Suppressor macrophage treated with lipopolysaccharide for 1 hour (primary cell): Measurements from ENCODE around the gene CASP9.
"Not testable (repeated sequence)": the region's sequence is repeated elsewhere in the genome, so short reads cannot be mapped to it uniquely, and the experiment has no call there.

Source experiments
- DNase-seq, 3 donors: peaks; one replicate each; pipeline ENCODE4 v3.0.0-alpha.2; 2020 to 2022

The CASP9 gene

DNA sequence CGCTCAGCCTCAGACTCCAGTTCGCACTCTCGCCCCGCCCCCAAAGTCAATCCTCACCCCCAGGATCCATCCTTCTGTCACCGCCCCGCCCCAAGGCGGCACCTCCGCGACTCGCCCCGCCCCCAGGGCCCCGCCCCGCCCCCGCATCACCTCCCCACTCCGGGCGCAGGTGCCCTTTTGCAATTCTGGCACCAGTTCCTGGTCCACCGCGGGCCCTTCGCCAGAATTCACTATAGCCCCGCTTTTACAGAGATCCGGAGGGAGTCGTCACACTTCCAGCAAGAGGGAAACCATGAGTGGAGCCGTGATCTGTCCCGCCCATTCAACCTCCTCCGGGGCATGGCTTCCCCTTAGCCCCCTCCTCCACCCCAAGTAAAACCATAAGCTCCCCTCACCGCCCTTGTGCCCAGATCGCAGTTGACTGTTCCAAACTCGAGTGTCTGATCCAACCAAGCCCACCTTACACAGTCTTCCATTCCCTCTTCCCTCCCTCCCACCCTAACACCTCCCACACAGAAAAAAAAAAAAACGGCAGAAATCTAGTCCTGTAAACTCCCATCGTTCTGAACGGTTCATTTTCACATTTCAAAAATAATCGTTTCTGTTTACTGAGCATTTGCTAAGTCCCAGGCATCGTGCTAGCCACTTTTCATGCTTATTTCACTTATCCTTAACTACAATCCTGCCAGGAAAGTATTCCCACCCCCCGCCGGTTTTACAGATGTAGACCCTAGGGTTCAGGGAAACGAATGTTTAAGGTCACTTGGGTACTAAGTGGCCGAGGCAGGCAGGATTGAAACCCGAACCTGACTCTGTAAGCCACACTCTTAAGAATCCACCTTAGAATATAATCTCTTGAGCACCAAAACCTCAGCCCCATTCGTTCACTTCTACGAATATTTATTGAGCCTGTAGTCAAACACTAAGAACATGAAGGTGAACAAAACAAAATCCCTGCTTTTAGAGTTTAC lies 1.3 kb upstream of the CASP9 start:
- DNase-seq = peak in 1 of 3 donors; percentile 8

DNA sequence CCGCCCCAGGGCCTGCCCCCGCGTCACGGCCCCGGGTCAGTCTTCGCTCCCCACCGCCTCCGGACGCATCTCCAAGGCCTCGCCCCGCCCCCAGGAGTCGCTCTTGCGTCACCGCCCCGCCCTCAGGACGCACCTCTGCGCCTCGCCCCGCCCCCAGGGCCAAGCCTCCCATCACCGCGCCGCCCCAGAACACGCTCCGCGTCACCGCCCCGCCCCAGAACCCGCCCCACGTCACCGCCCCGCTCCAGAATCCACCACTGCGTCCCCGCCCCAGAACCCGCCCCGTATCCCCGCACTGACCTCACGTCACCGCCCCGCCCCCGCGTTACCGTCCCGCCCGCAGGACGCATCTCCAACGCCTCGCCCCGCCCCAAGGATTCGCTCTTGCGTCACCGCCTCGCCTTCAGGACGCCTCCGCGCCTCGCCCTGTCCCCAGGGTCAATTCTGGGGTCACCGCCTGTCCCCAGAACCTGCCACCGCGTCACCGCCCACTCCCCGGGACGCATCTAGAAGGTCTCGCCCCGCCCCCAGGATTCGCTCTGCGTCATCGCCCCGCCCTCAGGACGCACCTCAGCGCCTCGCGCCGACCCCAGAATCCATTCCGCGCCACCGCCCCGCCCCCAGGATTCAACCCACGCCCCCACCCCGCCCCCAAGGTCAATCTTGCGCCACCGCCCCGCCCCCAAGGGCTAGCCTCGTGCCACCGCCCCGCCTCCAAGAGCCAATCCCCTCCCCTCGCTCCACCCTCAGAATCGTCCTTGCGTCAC lies 451 bp upstream of the CASP9 start:
- peak; percentile 99 to 100 (median 100) for DNase-seq

DNA sequence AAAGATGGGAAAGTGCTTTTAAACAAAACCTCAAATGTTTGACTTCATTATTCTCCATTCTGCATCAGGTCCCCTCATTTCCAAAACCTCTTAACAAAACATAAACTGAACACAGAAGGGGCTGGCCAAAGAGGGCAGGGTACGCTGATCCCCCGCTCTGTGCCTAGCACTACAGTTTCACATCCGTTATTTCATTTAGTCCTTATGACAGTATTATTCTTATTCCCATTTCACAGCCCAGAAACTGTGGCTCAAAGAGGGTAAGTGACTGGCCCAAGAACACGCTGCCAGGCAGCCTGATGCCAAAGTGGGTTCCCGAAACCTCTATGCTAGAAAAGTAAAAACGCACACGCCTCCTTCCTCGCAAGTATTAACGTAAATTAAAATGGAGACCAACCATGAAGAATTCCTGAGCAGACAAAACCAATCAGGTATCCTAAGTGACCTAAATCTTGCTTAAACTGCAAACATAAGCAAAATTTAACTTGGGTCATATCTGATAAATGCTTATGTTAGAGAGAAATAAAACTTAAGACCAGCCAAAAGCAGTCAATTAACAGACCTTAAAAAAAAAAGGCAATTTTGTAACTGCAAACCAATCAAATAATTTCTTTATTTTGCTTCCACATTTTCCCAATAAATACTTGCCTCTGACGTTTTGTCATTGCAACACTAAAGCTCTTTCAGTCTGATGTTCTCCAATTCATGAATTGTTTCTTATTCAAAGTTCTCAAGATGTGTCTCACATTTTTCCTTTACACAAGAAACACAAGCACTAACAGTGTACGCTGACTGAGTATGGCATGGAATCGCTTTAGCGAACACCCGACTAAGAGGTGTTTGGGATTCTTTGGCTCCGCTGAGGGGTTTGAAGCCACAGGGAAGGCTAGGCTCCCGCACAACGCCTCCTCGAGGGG lies 653 bp downstream of the CASP9 start:
- peak in 2 of 3 donors; percentile 53 to 63 for DNase-seq

DNA sequence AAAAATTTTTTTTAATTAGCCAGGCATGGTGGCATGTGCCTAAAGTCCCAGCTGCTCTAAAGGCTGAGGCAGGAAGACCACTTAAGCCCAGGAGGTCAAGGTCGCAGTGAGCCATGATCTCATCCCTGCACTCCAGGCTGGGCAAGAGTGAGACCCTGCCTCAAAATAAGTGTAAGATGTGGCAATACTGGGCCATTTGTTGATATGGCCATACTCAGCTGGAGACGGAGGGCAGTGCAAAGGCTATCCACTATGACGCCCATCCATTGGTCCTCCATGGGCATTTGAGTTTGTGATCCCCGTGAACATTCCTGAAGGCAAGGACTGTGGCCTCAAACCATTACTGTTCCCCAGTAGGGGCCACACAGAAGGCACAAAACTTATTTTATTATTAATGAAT lies 1.5 kb downstream of the CASP9 start:
- DNase-seq = no peak

DNA sequence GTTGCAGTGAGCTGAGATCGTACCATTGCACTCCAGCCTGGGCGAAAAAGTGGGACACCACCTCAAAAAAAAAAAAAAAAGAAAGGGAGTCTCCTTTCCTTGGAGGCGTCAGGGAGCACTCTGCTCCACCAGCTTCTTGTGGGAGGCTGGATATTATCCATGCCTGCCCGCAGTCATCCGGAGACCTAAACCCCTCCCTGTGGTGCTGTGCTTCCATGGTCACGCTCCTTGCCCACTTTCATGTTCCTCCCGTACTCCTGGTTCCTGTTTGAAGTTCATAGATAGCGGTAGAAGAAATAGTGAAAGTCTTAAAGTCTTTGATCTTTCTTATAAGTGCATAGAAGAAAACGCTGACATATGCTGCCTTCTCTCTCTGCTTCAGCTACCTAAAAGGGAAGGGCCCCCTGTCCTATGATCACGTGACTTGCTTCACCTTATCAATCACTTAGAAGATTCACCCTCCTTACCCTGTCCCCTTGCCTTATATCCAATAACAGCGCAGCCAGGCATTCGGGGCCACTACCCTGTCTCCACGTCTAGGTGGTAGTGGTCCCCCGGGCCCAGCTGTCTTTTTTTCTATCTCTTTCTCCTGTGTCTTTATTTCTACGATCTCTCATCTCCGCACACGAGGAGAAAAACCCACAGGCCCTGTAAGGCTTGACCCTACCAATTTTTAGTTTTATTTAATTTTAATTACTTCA lies 2.7 kb downstream of the CASP9 start:
- not testable (repeated sequence) for DNase-seq

DNA sequence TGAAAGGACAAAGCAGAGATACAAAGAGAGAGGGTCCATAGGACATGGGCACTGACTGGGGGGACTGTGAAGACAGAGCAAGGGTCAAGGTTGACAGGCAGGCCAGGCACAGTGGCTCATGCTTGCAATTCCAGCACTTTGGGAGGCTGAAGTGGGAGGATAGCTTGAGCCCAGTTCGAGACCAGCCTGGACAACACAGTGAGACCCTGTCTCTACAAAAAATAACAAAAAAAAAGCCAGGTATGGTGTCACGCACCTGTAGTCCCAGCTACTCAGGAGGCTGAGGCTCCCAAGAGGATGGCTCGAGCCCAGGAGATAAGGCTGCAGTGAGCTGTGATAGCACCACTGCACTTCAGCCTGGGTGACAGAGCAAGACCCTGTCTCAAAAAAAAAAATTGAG lies 4.4 kb downstream of the CASP9 start:
- no peak for DNase-seq

DNA sequence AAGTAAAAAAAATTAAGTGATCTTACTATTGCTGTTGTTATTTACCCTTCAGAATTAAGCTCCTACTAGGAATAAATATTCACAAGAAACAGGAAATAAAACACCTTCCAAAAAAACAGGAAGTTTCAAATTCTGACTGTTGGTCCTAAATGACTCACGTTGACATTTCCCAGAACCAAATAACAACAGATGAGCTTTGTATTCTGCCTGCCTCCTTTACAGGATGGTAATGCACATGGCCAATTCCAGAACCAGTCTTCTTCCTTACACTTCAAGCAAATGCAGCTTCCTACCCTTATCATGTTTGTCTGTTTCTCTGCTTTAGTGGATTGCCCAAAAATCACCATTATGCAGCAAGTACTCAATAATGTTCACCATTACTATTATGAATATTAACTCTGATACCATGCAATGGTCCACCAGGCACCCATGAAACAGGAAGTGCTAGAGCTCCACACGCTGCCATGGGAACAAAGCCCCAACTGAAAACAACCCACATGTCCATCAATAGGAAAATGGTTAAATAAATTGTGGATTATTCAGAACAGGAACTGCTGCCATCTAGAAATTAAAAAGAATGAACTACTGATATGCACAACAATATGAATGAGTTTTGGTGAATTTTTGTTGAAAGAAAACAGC lies 8.9 kb downstream of the CASP9 start:
- DNase-seq = peak; percentile 24 to 76 (median 64)

DNA sequence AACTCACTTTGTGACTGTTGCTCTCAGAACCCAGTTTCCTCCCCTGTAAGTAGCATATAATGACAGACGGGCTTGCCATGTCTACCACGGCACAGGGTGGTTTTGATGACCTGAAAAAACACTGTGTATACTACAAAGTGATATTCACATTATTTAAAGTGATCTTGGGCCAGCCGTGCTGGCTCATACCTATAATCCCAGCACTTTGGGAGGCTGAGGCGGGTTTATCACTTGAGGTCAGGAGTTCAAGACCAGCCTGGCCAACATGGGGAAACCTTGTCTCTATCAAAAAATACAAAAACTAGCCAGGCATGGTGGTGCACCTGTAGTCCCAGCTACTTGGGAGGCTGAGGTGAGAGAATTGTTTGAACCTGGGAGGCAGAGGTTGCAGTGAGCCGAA lies 9.5 kb downstream of the CASP9 start:
- DNase-seq = not testable (repeated sequence)

DNA sequence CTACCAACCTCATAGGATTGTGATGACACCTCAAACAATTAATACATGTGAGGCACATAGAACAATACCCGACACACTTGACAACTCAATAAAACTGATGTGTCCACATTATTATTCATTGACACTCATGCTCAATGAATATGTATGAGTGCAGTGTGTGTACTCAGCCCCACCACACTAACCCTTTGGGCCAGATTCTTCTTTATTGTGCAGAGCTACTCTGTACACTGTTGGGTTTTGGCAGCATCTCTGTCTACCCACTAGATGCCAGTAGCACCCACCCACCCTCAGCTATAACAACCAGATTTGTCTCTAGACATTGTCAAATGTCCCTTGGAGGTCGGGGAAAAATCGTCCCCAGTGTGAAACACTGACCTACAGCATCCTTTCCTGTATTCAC lies 10.1 kb downstream of the CASP9 start:
- no peak for DNase-seq

DNA sequence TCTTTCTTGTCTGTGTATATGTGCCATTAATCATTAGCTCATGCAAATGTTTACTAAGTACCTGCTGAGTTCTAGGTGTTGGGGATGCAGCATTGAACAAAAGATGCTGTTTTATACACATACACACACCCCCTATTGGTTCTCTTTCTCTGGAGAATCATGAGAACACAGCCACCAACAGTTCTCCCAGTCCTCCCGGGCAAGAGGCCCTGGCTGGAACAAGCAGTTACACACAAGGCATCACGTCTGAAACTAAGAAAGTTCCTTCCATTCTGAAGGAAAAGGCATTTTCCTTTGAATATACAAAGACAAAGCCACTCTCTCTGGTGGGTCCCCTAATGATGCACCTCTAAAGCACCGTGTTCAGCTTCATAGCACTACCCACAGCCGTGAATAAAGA lies 10.8 kb downstream of the CASP9 start:
- DNase-seq = no peak

DNA sequence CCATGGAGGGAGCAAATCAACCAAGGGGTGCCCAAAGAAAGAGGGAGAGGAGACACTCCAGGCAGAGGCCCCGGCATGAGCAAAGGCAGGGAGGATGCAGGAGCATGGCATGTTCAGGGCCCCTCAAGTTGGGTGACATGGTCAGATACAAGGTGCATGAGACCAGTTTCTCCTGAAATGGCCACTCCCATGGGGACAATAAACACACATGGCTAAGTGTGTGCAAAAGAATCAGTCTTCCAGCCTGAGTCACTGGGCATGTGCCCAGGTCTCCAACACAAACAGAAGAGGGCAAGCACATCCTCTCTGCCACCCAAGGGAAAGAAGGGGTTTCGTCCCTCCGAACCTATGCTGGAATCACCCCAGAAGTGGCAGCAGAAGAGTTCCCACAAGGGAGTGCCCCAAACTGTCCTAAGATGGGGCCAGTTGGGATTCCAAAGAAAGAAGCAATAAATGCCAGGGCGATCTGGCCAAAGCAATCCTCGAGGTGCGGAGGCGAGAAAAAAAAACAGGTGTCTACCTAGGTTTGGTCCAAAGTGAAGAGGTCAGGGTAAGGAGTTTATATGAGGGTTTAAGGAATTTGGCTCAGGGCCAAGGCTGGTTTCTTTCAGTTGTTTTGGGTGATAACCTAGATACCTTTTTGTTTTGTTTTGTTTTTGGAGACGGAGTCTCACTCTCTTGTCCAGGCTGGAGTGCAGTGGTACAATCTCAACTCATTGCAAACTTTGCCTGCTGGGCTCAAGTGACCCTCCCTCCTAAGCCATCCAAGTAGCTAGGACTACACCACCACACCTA lies 13.2 kb downstream of the CASP9 start:
- DNase-seq = no peak

DNA sequence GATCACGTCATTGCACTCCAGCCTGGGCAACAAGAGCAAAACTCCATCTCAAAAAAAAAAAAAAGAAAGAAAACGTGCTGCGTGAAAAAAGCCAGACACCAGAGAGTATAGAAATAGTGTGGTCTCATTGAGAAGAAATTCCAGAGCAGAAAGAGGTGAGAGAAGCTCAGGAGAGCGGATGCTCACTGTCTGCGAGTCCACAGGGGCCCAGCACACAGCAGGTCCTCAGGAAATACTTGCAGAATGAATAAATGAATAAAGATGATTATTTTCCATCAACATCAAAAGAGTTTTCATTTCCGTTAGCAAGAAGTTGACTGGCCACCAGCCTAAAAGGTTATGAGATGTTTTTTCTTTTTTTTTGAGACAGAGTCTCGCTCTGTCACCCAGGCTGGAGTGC lies 14.4 kb downstream of the CASP9 start:
- DNase-seq = no peak

DNA sequence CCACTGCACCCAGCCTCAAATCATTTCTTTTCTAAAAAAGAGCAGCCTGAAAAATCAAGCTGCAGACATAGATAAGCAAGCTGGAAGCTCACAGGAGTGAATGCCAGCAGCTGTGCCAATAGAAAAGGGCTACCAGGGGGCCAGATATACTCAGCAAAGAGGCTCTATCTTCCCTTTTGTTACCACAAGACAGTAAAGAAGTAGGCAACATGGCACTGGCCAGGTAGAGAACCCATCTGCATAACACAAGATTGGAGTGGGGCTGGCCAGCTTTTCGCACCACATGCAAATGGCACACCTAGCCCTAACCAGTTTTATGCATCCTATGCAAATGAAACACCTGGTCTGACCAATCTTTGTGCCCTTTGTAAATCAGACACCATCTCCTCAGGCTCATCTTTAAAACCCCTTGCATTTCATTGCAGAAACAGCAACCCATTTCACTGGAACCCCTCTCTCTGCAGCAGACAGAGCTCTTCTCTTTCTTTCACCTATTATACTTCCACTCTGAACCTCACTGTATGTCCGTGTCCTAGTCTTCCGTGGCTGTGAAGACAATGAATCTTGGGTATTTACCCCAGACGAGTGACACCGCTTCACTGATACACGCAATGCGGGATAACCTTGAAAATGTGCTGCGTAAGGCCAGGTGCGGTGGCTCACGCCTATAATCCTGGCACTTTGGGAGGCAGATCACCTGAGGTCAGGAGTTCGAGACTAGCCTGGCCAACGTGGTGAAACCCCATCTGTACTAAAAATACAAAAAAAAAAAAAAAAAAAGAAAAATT lies 15.1 kb downstream of the CASP9 start:
- DNase-seq = no peak

DNA sequence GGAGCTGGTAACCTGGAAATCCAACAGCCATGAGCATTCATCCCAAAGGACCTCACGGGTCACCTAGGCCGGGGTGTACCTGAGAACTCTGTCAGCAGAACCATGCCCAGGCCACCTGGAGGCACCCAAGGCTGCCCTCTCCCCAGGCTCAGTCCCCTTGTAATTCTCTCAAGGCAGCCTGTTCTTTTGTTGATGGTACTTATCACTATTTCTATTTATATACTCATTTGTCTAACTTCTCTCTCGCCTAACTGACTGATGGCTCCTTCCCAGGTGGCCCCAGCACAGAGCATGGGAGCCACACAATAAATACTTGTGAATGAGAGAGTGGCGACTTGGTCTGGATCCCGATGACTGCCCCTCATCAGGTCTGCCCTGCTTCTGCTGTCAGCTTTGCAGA lies 16.7 kb downstream of the CASP9 start:
- no peak for DNase-seq

DNA sequence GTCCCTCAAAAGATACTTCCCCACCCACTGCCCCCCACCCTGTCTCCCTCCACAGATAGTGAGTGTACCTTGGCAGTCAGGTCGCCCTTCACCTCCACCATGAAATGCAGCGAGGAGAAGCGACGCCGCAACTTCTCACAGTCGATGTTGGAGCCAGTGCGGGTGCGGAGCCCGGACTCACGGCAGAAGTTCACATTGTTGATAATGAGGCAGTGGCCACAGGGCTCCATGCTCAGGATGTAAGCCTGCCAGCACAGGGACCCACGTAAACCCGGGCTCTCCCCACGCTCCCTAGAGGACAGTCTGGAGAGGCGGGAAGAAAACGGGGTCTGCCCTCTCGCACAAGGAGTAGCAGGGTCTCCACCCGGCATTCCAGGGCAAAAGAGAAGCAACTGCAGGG lies 17.2 kb downstream of the CASP9 start:
- no peak for DNase-seq

DNA sequence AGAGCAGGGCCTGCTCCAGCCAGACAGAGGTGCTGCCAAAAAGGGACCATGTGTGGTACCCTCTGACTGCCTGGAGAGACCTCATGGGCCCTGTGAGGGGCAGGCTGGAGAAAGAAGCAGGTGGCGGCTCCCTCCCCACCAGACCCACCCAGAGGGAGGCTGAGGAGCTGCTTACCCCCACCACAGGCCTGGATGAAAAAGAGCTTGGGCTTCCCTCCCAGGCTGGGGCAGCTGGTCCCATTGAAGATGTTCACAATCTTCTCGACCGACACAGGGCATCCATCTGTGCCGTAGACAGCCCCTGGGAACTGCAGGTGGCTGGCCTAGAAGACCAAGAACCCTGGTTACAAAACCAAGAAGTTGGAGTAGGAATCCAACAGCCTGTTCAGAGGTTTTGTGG lies 19.6 kb downstream of the CASP9 start:
- DNase-seq = no peak

DNA sequence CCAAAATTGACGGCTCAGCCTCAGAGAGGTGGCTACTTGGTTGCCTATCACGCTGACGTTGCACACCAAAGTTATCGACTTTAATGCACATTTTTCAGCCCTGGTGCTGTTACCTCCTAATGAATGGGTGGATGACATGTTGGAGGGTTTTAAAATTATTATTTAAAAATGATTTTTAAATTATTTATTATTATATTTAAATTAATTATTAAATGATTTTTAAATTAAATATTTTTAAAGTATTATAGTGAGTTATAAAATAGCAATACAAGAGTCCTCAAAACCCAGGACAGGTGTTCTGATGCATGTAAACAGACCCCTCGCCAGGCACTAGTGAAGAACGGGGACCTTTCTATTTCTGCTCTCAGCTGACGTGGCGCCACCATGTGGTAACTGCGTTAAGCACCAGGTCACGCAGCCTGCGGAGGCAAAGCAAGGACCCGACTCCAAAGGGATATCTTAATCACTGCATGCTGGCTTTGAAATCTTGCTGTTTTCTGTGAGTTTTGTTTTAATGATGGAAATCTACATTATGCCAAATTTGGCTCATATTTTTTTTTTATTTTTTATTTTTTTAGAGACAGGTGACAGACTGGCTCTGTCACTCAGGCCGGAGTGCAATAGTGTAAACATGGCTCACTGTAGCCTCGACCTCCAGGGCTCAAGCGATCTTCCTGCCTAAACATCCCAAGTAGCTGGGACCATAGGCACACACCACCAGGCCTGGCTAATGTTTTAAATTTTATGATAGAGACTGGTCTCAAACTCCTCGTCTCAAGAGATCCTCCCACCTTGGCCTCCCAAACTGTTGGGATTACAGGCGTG lies 22.6 kb downstream of the CASP9 start:
- peak; percentile 75 to 85 (median 80) for DNase-seq

DNA sequence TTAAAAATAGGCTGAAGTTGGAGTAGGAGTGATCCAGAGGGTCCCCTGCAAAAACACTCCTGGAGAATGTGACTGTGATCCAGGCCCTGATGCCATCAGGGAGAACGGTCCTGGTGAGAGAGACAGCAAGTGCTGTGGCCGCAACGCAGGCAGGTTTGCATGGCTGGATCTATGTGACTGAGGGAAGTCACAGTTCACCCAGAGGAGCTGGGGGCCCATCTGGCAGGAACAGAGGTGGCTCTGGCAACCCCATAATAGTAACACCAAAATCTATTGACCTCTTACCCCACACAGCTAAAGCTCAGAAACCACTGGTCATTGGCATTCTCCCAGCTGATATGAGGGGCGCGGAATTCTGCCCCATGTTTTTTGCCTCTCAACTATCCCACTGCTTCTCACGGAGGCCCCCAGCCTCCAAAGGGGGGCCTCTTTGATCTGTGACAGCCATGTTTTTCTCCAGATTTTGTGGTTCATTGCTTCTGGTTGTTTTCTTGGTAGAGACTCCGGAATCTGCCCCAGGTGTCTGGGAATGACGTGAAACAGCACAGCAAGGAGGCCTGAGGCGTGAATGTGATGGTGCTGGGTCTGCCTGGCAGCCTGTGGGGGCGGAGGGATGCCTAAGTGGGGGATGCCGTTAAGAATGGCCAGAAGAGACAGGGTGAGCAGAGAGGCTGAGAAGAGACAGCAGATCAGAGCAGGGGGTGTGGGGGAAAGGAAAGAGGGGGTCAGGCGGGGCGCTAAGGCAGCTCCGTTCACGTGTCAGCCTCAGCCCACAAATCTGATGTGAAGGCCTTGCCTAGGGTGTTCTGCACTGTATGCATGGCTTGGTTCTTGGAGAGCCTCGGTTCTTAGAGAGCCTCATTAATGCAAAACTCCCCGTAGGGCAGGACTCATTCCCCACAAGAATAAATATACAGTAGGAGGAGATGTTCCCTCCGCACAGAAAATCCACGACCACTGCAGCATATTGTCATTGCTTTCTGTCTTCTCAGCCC lies 23.5 kb downstream of the CASP9 start:
- no peak for DNase-seq
